ENCODE data around the gene PPP1R12A.

DNA sequence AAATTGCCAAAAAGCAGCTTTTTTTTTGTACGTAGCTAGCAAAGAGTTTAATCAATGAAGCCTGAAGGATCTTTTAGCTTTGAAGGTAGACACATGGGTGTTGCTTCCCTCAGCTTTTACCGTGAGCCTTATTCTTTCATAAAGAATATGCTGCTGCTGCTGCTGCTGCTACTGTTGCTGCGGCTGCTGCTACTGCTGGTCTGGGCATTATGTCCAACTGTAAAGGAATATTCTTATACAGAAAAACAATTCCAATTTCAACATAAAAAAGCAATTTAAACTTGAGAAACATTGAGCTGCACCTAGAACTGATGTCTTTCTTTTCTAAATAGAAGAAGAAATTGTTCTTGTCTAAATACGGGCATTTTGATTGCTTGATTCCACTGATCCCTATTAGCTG lies 38.9 kb upstream of the PPP1R12A start:
- TF ChIP-seq, protein P1, sequence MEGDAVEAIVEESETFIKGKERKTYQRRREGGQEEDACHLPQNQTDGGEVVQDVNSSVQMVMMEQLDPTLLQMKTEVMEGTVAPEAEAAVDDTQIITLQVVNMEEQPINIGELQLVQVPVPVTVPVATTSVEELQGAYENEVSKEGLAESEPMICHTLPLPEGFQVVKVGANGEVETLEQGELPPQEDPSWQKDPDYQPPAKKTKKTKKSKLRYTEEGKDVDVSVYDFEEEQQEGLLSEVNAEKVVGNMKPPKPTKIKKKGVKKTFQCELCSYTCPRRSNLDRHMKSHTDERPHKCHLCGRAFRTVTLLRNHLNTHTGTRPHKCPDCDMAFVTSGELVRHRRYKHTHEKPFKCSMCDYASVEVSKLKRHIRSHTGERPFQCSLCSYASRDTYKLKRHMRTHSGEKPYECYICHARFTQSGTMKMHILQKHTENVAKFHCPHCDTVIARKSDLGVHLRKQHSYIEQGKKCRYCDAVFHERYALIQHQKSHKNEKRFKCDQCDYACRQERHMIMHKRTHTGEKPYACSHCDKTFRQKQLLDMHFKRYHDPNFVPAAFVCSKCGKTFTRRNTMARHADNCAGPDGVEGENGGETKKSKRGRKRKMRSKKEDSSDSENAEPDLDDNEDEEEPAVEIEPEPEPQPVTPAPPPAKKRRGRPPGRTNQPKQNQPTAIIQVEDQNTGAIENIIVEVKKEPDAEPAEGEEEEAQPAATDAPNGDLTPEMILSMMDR (IDR thresholded peaks at IDR 0.05; ENCODE audit: insufficient read depth, low read length) = no peak
- TF ChIP-seq POLR2AphosphoS5 (IDR thresholded peaks at IDR 0.05; ENCODE audit: low read depth) (no peak), GABPA (IDR thresholded peaks at IDR 0.05; ENCODE audit: low read depth) (no peak)
- TF ChIP-seq, protein P2, sequence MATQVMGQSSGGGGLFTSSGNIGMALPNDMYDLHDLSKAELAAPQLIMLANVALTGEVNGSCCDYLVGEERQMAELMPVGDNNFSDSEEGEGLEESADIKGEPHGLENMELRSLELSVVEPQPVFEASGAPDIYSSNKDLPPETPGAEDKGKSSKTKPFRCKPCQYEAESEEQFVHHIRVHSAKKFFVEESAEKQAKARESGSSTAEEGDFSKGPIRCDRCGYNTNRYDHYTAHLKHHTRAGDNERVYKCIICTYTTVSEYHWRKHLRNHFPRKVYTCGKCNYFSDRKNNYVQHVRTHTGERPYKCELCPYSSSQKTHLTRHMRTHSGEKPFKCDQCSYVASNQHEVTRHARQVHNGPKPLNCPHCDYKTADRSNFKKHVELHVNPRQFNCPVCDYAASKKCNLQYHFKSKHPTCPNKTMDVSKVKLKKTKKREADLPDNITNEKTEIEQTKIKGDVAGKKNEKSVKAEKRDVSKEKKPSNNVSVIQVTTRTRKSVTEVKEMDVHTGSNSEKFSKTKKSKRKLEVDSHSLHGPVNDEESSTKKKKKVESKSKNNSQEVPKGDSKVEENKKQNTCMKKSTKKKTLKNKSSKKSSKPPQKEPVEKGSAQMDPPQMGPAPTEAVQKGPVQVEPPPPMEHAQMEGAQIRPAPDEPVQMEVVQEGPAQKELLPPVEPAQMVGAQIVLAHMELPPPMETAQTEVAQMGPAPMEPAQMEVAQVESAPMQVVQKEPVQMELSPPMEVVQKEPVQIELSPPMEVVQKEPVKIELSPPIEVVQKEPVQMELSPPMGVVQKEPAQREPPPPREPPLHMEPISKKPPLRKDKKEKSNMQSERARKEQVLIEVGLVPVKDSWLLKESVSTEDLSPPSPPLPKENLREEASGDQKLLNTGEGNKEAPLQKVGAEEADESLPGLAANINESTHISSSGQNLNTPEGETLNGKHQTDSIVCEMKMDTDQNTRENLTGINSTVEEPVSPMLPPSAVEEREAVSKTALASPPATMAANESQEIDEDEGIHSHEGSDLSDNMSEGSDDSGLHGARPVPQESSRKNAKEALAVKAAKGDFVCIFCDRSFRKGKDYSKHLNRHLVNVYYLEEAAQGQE (IDR thresholded peaks at IDR 0.05; ENCODE audit: insufficient replicate concordance, low read depth) = no peak

Data from HL-60 (cell line).